Myocyte (in vitro differentiated cells): ENCODE data around the gene TET3. TPM values are rescaled to one million over a fixed set of nuclear protein-coding genes. Genes with fewer than 3 reads are reported as not detected.
A peak's percentile ranks its signal among the peaks of the same experiment; 100 is the strongest.

Source experiments
- DNase-seq: peaks from one replicate; pipeline ENCODE4 v3.0.0-alpha.2; 2012; ENCODE audit warnings: low read depth
- total RNA-seq: library from RNA; depleted of rRNA; stranded (reverse); fragments of >200 nt; gene quantifications from 2 replicates; pipeline ENCODE4 v1.2.3, GENCODE V29; 2014

The TET3 gene
- total RNA-seq, 1 donor from 2014 or later, result 5.2 TPM

DNA sequence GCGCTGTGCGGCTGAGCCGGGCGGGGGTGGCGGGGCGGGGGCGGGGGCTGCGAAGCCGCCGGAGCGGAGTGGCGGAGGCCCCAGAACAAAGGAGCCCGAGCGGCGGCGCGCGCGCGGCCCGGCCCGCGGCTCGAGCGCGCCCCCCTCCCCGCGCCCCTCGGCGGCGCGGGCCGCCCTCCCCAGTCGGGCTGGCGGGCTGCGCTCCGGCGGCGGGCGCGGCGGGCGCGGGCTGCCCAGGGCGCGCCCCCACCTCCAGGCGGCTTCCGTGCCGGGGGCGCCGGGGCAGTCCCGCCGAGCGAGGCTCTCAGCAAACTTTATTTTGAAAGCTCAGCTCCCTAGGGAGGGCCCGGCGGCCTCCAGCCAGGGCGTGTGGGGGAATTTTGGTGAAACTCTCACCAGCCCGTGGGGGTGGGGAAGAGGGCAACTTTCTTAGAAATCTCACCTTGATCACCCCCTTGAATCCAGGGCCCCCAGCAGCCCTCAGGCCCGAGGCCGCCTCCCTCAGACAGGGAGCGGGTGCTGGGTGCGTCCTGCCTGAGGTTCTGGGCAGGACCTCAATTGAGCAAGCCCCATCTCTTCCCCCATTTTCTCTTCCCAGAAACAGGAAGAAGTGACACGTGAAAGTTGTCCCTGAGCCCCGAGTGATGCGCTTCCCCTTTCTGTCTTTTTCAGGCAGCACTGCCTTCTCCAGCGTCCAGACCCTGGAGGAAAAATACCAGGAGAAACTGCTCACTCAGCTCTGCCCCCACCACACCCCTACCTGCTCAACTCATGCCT lies 786 bp downstream of the TET3 start:
- DNase-seq, result no peak

DNA sequence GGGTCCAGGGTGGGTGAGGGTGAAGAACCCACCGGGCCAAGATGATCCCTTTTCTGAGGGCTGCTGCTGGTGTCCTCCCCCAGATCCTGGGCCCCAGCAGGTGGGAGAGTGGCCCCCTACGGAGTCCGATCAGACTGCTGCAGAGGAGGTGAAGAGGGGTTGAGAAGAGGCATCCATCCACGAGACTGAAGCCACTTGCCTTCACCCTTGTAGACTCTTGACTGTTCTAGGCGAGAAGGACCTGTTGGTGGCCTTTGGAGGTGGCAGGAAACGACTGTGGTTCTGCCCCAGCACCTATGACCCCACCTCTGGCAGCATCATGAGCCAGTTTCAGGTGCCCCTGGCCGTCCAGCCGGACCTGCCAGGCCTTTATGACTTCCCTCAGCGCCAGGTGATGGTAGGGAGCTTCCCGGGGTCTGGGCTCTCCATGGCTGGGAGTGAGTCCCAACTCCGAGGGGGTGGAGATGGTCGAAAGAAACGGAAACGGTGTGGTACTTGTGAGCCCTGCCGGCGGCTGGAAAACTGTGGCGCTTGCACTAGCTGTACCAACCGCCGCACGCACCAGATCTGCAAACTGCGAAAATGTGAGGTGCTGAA lies 1.5 kb downstream of the TET3 start:
- DNase-seq, result no peak

DNA sequence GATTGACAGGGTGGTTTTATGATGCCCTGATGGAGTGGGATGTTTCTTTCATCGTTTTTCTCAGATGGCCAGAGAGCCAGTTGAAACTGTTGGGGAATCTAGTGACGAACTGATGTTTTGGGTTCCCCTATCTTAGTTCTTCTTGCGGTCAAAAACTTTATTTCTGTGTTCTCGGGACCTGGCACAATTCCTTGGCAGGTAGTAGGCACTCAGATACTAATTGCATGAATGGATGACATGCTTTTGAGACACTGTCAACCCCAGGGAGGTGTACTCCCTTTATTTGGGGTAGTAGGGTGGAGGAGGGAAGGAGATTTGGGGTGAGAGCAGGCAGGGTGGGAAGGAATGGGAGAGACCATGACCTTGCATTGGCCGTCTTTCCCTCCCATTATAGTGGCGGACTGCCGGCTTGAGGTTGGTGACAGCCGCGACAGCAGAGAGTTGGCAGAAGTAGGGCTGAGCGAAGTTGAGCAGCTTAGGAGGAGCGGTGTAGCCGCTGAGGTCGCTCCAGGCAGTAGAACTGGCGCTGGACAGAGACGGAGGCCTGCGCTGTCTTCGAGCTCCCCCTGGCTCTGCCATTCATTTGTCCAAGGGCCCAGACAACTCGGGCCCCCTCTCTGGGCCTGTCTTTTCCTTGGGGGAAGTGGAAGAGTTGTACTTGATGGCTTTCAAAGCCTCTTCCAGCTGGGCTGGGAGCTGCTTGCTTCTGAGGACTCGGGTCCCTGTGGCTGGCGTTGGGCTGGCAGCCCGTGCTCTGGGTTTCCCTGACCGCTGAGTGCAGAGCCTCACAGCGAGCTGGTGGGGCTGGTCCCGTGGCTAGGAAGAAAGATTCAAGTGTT lies 2.6 kb downstream of the TET3 start:
- DNase-seq, result no peak

DNA sequence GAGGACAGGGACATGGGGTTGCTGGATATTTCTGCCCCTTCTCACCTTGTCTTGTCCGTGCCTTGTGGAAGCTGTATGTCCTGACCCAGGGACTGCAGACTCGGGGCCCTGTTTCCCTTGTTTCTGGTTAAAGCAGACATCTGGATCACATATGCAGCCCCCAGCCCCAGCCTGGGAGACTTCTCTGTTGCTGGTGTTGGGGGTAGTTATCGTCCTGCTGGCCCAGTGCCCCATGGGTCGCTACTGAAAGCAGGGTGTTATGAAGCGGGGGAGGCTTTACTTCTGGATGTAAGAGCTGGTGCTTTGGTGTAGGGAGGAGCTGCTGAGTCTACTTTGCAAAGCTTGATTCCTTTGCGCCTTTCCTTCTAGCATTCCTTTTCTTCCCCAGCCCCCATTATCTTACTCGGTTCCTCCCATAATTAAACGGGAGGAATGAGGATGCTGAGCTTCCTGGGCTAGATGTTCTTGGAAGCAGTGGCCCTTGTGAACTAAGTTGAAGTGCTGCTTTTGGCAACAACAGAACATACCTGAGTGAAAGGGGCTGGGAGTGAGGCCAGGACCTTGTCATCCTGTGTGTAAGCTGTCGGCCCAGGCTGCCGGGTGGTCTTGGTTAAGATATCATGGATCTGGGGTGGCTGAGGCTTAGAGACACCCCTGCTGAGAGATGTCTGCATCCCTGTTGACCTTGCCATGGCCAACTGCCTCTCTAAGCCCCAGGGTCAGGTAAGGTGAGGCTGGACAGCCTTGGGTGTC lies 3.4 kb downstream of the TET3 start:
- DNase-seq, result no peak

DNA sequence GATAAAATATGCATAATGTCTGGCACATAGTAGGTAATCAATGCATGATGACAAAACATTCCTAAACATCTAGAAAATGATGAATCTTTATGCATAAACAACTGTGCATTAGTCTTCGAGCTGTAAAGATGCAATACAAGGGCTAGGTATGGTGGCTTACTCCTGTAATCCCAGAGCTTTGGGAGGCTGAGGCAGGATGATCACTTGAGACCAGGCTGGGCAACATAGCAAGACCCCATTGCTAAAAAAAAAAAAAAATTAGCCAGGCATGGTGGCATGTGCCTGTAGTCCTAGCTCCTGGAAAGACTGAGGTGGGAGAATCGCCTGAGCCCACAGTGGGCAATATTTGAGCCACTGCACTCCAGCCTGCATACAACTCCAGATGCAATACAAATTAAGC lies 5.3 kb downstream of the TET3 start:
- no peak for DNase-seq

DNA sequence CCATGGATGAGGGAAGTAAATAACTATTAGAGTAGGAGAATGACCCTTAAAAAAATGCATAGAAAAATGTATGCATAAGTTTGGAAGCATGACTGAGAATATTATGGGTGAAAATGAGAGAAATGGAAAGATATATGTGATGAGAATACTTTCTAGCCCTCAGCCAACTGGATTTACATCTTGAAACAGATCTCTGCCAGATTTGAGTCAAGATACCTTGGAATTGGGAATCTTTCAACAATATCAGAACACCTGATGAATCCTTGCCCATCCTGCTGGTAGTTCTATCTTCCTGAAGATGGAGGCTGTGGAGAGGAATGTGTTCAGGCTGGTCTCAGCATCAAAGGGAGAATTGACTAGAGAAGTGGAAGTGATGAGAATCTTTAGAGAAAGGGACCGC lies 5.8 kb downstream of the TET3 start:
- no peak for DNase-seq

DNA sequence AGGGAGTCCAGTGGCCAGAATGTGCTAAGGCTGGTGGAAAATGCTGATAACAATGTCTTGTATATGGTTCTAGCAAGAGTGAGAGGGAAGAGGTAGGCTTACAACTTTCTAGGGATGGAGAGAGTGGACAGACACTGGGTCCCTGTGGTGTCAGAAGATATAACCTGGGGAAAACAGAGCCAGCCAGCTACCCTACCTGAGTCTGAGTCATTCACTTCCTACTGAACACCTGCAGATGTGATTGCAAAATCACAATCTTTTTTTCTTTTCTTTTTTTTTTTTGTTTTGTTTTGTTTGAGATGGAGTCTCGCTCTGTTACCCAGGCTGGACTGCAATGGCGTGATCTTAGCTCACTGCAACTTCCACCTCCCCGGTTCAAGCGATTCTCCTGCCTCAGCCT lies 7.3 kb downstream of the TET3 start:
- no peak for DNase-seq

DNA sequence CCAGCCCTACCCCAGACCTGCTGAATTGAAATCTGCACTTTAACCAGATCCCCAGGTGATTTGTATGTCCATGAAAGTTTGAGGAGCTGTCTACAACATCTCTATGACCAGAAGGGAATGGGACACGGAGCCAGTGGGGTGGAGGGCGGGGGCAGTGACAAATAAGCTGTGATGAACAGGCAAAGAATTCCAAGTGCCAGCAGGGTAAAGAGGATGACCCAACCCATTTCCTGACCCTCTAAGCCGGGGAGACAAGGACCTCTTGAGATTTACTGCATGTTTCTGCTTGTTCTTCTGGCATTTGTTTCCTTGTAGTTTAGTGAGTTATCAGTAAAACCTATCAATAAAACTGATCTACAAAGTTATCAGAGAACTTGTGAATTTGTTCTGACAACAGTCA lies 8.7 kb downstream of the TET3 start:
- DNase-seq, result no peak

DNA sequence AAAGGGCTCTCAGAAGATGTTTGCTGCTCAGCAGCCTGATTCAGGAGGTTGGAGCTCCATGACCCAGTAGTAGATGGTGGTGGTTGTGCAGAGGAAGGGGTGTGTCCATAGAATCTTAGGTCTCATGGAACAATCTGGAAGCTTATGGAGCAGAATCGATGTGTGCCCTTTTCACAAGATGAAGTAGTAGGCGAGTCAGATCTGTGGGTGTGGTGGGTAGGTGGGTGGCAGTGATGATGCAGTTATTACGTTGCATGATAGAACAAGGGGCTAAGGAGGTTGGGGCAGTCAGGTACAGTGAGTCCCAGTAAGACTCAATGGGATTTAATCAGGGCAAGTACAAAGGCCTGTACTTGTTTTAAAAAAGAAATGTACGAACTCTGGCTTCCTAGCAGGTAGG lies 9.1 kb downstream of the TET3 start:
- no peak for DNase-seq

DNA sequence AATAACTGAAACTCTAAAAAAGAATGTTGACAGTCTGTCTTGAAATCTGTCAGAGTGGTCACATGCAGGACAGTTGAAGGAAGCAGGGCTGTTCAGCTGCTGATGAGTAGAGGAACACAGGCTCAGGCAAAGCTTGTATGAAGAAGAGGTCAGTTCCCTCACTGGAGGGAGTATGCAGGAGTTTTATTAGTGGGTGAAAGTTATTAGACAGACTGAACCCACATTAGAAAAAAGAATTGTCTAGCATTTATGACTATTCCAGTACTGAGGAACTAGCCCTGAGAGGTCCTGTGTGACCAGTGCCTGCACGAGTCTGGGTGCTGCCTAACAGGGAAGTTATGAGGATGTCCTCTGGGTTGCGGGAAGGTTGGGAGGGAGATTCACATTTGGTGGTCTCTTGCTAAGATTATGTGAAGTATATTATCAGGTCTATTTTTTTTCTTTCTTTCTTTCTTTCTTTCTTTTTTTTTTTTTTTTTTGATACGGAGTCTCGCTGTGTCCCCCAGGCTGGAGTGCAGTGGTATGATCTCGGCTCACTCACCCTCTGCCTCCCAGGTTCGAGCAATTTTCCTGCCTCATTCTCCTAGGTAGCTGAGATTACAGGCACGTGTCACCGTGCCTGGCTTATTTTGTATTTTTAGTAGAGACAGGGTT lies 9.6 kb downstream of the TET3 start:
- no peak for DNase-seq

DNA sequence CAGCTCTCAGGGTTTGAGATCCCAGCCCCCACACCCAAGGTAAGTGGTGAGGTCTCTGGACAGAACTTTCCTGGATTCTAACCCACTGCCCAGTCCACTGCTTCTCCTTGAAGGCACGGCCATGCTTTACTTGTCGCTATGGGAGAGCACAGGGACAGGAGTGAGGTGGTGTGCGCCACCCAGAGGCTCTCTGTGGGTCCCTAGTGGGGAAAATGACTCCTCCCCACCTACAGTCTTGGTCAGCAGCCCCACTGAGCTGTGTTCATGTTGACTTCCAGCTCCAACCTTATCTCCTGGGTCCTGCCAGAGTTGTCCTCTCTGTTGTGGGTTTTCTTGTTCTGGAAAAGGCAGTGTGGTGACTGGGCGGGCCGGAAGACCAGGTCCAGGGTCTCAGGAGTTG lies 11.1 kb downstream of the TET3 start:
- DNase-seq, result no peak

DNA sequence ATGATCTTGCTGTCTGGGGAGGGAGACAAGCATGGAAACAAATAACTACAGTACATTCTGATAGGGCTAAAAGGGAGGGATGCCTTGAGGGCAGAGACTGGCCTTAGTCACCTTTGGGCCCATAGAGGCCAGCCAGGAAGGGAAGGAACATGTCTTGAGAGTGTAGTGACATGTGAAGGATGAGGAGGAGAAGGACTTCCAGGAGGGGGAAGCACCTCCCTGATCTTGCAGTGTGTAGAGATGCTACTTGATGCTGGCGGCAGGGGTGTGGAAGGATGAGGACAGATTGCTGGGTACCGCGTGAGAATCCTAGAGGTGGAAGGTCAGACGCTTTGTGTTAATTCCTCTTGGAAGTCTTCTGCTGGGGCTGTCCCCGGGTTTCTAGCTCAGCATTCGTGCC lies 13.1 kb downstream of the TET3 start:
- no peak for DNase-seq

DNA sequence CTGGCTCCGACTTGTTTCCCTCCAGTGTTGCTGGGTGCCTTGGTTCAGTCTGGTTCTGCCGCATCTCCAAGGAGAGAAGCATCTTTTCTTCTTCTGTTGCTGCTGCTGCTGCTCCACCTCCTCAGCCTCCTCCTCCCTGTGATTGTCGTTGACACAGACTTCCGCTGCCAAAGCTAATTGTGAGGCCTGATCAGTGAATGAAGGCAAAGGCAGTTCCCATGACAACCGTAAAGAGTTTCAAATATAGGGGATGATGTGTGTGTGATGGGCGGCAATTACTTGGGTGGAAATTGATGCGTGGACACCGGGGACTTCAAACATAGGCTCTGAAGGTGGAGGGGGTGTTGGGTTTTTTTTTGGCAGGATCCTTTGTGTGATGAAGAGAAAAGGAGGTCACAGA lies 13.7 kb downstream of the TET3 start:
- no peak for DNase-seq

DNA sequence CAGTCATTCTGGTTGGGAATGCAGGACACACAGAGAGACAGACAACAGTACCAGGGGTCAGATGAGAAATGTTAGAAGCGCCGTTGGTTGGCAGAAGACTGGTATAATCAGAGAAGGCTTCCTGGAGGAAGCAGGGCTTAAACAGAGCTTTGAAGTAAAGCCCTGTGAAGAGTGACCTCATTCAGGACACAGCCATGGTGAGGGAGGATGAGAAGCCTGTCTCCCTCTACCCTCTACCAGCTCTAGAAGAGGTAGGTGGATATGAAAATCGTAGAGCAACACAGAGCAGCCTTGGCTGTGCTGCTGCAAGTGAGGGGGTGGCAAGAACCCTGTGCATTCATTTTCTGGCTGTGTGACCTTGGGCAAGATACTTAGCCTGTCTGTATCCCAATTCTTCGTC lies 14.2 kb downstream of the TET3 start:
- DNase-seq, result no peak

DNA sequence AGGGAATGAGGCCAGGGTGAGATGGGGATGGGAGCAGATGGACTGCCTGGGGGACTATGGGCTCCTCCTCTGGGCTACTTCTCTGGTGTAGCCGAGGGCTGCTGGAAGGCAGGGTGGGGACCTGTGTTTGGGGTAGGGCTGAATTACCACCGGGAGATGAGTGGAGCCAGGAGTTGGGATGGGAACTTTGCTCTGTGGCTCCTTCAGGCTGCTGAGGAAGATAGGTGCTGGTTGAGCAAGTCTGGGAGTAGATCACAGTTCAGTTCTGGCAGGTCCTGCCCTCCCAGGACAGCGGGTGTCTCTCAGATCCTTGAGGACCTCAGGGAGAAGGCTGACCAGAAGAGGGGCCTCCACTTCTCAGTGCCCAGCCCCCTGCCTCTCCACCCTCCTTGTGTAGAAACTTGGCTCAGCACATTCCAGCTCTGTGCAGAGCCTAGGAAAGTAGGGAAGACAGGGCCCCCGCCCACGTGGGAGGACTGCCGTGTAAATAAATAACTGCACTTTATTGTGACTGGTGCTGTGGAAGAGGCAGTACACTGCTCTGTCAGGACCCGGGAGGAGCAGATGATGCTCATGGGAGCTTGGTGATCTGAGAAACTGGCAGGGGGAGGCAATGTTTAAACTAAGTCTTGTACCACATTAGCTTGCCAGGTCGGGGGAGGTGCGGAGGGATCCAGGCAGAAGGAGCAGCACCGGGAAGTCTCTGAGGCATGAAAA lies 15.3 kb downstream of the TET3 start:
- DNase-seq, result no peak

DNA sequence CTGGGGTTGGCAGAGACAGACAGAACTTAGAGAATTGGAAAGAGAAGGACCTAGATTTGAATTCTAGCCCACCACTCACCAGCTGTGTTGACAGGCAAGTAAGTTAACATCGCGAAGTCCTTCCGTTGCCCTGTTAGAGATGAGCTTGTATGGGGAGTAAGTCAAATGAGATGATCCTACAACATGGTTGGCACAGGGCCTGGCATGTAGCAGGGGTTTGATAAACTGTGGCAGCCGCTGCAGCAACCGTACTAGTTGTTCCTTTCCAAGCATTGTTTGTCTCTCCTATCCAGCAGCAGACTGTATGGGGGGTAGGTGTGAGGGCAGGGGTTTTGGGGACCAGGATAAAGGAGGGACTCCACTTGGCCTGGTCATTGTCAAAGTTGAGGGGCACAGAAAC lies 16.0 kb downstream of the TET3 start:
- no peak for DNase-seq

DNA sequence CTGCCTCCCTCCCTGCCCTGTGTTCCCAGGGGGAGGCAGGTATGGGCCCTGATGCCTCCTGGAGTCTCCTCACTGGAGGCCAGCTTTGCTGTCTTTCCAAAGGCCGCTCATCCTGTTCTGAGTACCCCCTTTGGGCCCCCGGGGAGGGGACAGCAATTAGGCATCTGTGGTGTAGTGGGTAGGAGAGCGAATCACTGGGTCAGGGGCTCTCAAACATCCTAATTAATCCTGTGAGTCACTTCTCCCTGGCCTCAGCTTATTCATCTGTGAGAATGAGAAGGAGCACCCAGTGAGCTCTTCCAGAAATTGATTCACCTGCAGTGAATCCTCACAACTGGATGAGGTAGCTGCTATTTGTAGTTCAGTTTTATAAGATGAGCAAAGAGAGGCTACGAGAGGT lies 16.4 kb downstream of the TET3 start:
- DNase-seq, result no peak

DNA sequence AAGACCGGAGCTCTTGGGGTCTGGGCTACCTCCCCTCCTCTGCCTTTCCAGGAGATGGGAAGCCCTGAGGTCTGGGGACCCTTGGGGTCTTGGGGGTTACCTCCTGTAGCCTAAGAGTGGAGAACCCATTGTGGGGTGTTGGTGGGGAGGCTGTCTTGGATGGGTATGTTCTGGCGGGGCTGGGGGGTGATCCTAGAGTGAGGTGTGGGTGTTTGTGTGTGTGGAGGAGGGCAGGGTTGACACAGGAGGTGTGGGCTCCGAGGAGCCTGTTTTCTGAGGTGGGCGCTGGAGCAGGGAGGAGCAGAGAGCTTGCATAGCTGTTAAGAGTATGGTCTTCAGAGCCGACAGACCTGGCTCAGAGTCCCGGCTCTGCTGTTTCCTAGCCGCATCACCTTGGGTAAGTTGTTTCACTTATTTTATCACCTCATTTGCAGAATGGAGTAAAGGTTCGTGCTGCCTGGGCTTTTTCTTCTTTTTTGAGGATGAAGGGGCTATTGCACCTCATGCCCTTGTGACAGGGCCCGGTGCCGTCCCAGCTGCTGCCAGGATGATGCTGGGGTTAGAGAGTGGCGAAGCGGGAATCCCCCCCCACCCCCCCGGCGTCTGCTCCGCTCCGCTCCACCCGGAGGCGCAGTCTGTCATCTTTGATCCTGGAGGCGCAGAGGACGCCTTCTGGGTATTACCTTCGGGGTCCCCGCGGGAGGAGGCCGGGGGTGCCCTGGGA lies 17.2 kb downstream of the TET3 start:
- DNase-seq, result no peak

DNA sequence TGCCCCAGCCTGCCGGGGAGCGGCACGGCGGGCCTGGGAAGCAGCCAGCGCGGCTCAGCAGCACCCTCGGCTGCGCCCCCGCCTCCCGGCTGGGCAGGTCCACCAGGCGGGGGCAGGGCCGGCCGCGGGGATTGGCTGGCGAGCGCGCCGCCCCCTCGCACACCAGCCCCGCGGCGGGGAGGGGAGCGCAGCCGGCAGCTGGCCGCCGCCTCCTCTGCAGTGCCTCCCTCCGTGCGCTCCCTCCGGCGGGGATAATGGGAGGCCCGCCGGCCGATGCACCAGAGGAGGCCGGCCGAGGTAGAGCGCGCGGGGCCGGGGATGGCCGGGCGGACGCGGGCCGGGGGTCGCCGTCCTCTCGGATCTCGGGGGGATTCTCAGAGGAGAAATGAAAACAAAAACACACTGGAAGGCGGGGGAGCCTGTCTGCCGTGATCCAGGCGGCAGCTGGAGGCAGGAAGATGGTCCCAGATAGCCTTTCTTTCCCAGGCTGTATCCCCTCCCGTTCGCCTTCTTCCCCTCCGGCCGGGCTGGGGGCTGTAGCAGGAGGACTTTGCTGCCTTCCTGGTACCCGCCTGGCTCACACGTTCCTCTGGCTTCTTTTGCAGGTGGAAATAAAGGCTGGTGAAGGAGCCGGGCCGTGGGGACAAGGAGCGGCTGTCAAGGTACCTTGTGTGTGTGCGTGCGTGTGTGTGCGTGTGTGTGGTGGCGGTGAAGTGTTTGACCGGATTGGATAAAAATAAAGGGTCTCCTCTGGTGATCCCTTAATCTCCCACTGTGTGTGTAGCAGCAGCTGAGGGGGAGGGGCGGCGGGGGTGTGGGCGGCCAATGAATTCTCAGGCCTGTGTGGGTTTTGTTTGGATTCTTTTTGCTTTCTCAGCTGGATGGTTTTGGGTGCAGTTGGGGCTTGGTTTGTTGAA lies 18.1 kb downstream of the TET3 start:
- peak; percentile 85 for DNase-seq
